AG09319 (cell line): ENCODE data around the gene KRTAP10-7.
"Not testable (repeated sequence)": the region's sequence is repeated elsewhere in the genome, so short reads cannot be mapped to it uniquely, and the experiment has no call there.

Experiments
- DNase-seq: peaks from one replicate; pipeline ENCODE4 v3.0.0-alpha.2; 2010; ENCODE audit warnings: low read depth; ENCODE audit errors: extremely low read depth
- CTCF ChIP-seq: IDR thresholded peaks from 2 replicates; pipeline ENCODE4 v1.5.1; 2011; ENCODE audit warnings: low read depth, mild to moderate bottlenecking, inconsistent platforms, low read length, moderate library complexity

The KRTAP10-7 gene

GRCh38 chr21:44603911-44604310, 3.5 kb downstream of the KRTAP10-7 start:
- TF ChIP-seq CTCF: no peak
- no peak for DNase-seq

- no peak for TF ChIP-seq CTCF
- DNase-seq: no peak
Measured at GRCh38 chr21:44606495-44606894, 6.1 kb downstream of the KRTAP10-7 start.

GRCh38 chr21:44609193-44609592, 8.8 kb downstream of the KRTAP10-7 start:
- TF ChIP-seq CTCF: no peak
- no peak for DNase-seq

- not testable (repeated sequence) for DNase-seq
Measured at GRCh38 chr21:44610157-44610843, 9.9 kb downstream of the KRTAP10-7 start.

- DNase-seq: no peak
- TF ChIP-seq CTCF: no peak
Measured at GRCh38 chr21:44611551-44611950, 11.2 kb downstream of the KRTAP10-7 start.

- no peak for DNase-seq
- no peak for TF ChIP-seq CTCF
Measured at GRCh38 chr21:44612029-44612486, 11.7 kb downstream of the KRTAP10-7 start, which contains the start of gene KRTAP10-8. TSS of gene KRTAP10-8 (plus strand) at chr21:44612079. CDS start at chr21:44612101, 22 bp downstream.

- DNase-seq: no peak
- no peak for TF ChIP-seq CTCF
Measured at GRCh38 chr21:44612669-44613229, 12.4 kb downstream of the KRTAP10-7 start.
